HCT116 (cell line): ENCODE data around the gene GOLIM4. TPM values are rescaled to one million over a fixed set of nuclear protein-coding genes. Genes with fewer than 3 reads are reported as not detected.

Experiments used
- ATAC-seq: fragments of 200-7000 bp; cut with Tn5 transposase; 2 replicates; pipeline ENCODE4 v1.9.1; 2020; ENCODE audit warnings: mild to moderate bottlenecking, moderate library complexity
- BruUV-seq: library from RNA; stranded (reverse); fragments of 400-500 nt; replicated peaks from 2 replicates; lab custom pipeline; 2021; lab: Mats Ljungman, UMichigan
- CTCF ChIA-PET: fragments of 300-600 bp; sonication (Branson Sonifier 250); formaldehyde crosslinking; loops from one replicate; lab custom pipeline; 2021; ENCODE audit warnings: antibody characterized with exemption; lab: Charles Lee
- POLR2A ChIA-PET: fragments of 300-600, 350-600 bp; sonication (Branson Sonifier 250); formaldehyde crosslinking; loops from one replicate; lab custom pipeline; 2021; ENCODE audit warnings: antibody characterized with exemption; lab: Charles Lee
- RAD21 ChIA-PET, 2 experiments: fragments of 300-600 bp; sonication (Branson Sonifier 250); formaldehyde crosslinking; loops; one replicate each; lab custom pipeline; 2023; ENCODE audit warnings: low total read pairs in 2 of 2; ENCODE audit not compliant: uncharacterized antibody in 2 of 2, unreplicated experiment in 2 of 2, low non-redundant PET in 1 of 2; lab: Charles Lee
- DNase-seq: peaks from one replicate; pipeline ENCODE4 v3.0.0-alpha.2; 2010; ENCODE audit warnings: low read depth, low spot score
- H2AFZ ChIP-seq: fragments of 200-600 bp; shearing (Covaris generic), sonication (generic); 2 replicates; pipeline ENCODE4 v1.6.1; 2017; ENCODE audit warnings: low read depth, mixed run types, mixed read lengths, antibody characterized with exemption, low read length; ENCODE audit not compliant: poor library complexity, severe bottlenecking
- H3K27ac ChIP-seq: 2 replicates; pipeline ENCODE4 v1.5.1; 2012; ENCODE audit warnings: low read depth, low read length
- H3K27me3 ChIP-seq: fragments of 200-600 bp; sonication (generic); 2 replicates; pipeline ENCODE4 v1.6.1; 2016; ENCODE audit warnings: mixed run types, low read length, mixed read lengths; ENCODE audit not compliant: insufficient read depth
- H3K36me3 ChIP-seq, 2 experiments: fragments of 200-500 bp in 1 of 2; fragments of 200-600 bp in 1 of 2; sonication (Bioruptor generic) in 1 of 2; sonication (generic) in 1 of 2; 2 replicates each; pipeline versions ENCODE4 v1.5.1 to v1.6.1; 2014 to 2016; ENCODE audit warnings: low read length in 2 of 2, inconsistent platforms in 1 of 2, mixed read lengths in 1 of 2, mixed run types in 1 of 2; ENCODE audit not compliant: insufficient read depth in 2 of 2, control insufficient read depth in 1 of 2
- H3K4me1 ChIP-seq, 2 experiments: fragments of 200-600 bp in 1 of 2; sonication (generic) in 1 of 2; 2 replicates each; pipeline versions ENCODE4 v1.5.1 to v1.6.1; 2012 to 2017; ENCODE audit warnings: low read length in 2 of 2, inconsistent platforms in 1 of 2, mild to moderate bottlenecking in 1 of 2, mixed read lengths in 1 of 2, mixed run types in 1 of 2, moderate library complexity in 1 of 2; ENCODE audit not compliant: insufficient read depth in 2 of 2, control insufficient read depth in 1 of 2
- H3K4me2 ChIP-seq: fragments of 200-600 bp; sonication (generic); 2 replicates; pipeline ENCODE4 v1.6.1; 2017; ENCODE audit warnings: mixed run types, low read length, mixed read lengths
- H3K4me3 ChIP-seq, 2 experiments: fragments of 200-600 bp in 1 of 2; sonication (generic) in 1 of 2; replicated peaks in 1 of 2; 2 replicates each; pipeline ENCODE4 v1.5.1; 2011 to 2016; ENCODE audit warnings: low read length in 2 of 2, control low read depth in 1 of 2, low read depth in 1 of 2, mild to moderate bottlenecking in 1 of 2, mixed read lengths in 1 of 2, mixed run types in 1 of 2
- H3K79me2 ChIP-seq: fragments of 200-600 bp; sonication (generic); 2 replicates; pipeline ENCODE4 v1.6.1; 2017; ENCODE audit warnings: mild to moderate bottlenecking, mixed run types, low read length, moderate library complexity, mixed read lengths; ENCODE audit not compliant: insufficient read depth
- H3K9ac ChIP-seq: fragments of 200-600 bp; sonication (generic); 2 replicates; pipeline ENCODE4 v1.6.1; 2016; ENCODE audit warnings: low read length, mixed read lengths
- H3K9me2 ChIP-seq: fragments of 200-600 bp; sonication (generic), shearing (Covaris generic); 2 replicates; pipeline ENCODE4 v1.6.1; 2017; ENCODE audit warnings: mixed run types, mild to moderate bottlenecking, moderate library complexity; ENCODE audit not compliant: insufficient read depth
- H3K9me3 ChIP-seq, 2 experiments: fragments of 200-500 bp in 1 of 2; fragments of 200-600 bp in 1 of 2; sonication (Bioruptor generic) in 1 of 2; sonication (generic) in 1 of 2; 2 replicates each; pipeline ENCODE4 v1.6.1; 2014 to 2017; ENCODE audit warnings: low read length in 2 of 2, mixed read lengths in 2 of 2, inconsistent platforms in 1 of 2, low read depth in 1 of 2, mild to moderate bottlenecking in 1 of 2, mixed run types in 1 of 2, moderate library complexity in 1 of 2; ENCODE audit not compliant: control insufficient read depth in 1 of 2, insufficient read depth in 1 of 2
- H4K20me1 ChIP-seq: fragments of 200-600 bp; sonication (generic), shearing (Covaris generic); 2 replicates; pipeline ENCODE4 v1.6.1; 2017; ENCODE audit warnings: mixed run types, mild to moderate bottlenecking, moderate library complexity; ENCODE audit not compliant: insufficient read depth
- CBX3 ChIP-seq: IDR thresholded peaks from 2 replicates; pipeline ENCODE4 v1.6.1; 2012; ENCODE audit warnings: low read depth
- CEBPB ChIP-seq: IDR thresholded peaks from 2 replicates; pipeline ENCODE4 v1.6.1; 2012; ENCODE audit warnings: low read depth
- RAD21 ChIP-seq: IDR thresholded peaks from 2 replicates; pipeline ENCODE4 v1.6.1; 2012; ENCODE audit warnings: low read depth, mild to moderate bottlenecking
- TCF7L2 ChIP-seq: IDR thresholded peaks from 2 replicates; pipeline ENCODE4 v1.7.0; 2011; ENCODE audit warnings: borderline replicate concordance, inconsistent platforms; ENCODE audit not compliant: insufficient read depth, insufficient read length; ENCODE audit errors: extremely low read depth
- ZNF274 ChIP-seq: fragments of 200-500 bp; sonication (Bioruptor generic); IDR thresholded peaks from 2 replicates; pipeline ENCODE4 v1.6.1; 2014; ENCODE audit warnings: mild to moderate bottlenecking, low read depth, low read length, inconsistent platforms
- intact Hi-C: fragments of 100-400 bp; cut with micrococcal nuclease; formaldehyde crosslinking; loops from 2 replicates; pipeline ENCODE4 v1.10.0; 2022
- total RNA-seq: library from RNA; stranded (reverse); gene quantifications from one replicate; pipeline ENCODE4 v1.2.1, GENCODE V29; 2021; ENCODE audit not compliant: unreplicated experiment
- TF ChIP-seq, protein P1 (sequence below): IDR thresholded peaks from 2 replicates; pipeline ENCODE4 v1.6.1; 2012; ENCODE audit warnings: low read depth
- TF ChIP-seq, protein P2 (sequence below), 3 experiments: fragments of 200-600 bp in 1 of 3; sonication (generic) in 1 of 3; IDR thresholded peaks in 2 of 3; conservative IDR thresholded peaks in 1 of 3; 2 replicates each; pipeline ENCODE4 v1.5.1; 2012 to 2017; ENCODE audit warnings: low read depth in 2 of 3, low read length in 2 of 3, antibody characterized with exemption in 1 of 3, borderline replicate concordance in 1 of 3, control low read depth in 1 of 3, mild to moderate bottlenecking in 1 of 3, mixed read lengths in 1 of 3, mixed run types in 1 of 3, moderate library complexity in 1 of 3; ENCODE audit not compliant: insufficient read depth in 1 of 3
- TF ChIP-seq, protein P3 (sequence below): IDR thresholded peaks from 2 replicates; pipeline ENCODE4 v1.6.1; 2011; ENCODE audit warnings: mild to moderate bottlenecking, low read length, moderate library complexity; ENCODE audit not compliant: insufficient replicate concordance; ENCODE audit errors: extremely low read depth

GOLIM4 gene
- total RNA-seq, 1 experiment from 2014 or later = 10.6 TPM

DNA sequence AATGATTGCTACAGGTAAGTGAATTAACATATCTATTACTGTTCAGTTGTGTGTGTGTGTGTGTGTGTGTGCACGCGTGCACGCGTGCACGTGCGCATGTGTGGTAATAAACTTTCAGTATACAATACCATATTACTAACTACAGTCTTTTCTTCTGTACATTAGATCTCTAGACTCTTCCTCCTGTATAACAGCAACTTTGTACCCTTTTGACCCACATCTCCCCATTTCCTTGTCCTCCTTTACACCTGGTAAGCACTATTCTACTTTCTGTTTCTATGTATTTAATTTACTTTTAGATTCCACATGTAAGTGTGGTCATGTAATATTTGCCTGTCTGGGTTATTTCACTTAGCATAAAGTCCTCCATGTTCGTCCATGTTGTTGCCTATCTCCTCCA is 29.1 kb upstream of the GOLIM4 start:
- no peak overlapping the region for H3K27ac ChIP-seq
- ATAC-seq = no peak
- no peak overlapping the region for H3K9ac ChIP-seq
- no peak for DNase-seq
- ChIA-PET CTCF (no interaction called here), POLR2A (no interaction called here), RAD21 (no interaction called here)
- H3K4me3 ChIP-seq = no peak overlapping the region
- H3K27me3 ChIP-seq = no peaks in the 10 kb centered on the region
- no peaks in the 10 kb centered on the region for H3K4me1 ChIP-seq
- no peaks in the 10 kb centered on the region for H4K20me1 ChIP-seq
- H2AFZ ChIP-seq = no peak overlapping the region
- no peak for TF ChIP-seq ZNF274
- TF ChIP-seq, protein P1, sequence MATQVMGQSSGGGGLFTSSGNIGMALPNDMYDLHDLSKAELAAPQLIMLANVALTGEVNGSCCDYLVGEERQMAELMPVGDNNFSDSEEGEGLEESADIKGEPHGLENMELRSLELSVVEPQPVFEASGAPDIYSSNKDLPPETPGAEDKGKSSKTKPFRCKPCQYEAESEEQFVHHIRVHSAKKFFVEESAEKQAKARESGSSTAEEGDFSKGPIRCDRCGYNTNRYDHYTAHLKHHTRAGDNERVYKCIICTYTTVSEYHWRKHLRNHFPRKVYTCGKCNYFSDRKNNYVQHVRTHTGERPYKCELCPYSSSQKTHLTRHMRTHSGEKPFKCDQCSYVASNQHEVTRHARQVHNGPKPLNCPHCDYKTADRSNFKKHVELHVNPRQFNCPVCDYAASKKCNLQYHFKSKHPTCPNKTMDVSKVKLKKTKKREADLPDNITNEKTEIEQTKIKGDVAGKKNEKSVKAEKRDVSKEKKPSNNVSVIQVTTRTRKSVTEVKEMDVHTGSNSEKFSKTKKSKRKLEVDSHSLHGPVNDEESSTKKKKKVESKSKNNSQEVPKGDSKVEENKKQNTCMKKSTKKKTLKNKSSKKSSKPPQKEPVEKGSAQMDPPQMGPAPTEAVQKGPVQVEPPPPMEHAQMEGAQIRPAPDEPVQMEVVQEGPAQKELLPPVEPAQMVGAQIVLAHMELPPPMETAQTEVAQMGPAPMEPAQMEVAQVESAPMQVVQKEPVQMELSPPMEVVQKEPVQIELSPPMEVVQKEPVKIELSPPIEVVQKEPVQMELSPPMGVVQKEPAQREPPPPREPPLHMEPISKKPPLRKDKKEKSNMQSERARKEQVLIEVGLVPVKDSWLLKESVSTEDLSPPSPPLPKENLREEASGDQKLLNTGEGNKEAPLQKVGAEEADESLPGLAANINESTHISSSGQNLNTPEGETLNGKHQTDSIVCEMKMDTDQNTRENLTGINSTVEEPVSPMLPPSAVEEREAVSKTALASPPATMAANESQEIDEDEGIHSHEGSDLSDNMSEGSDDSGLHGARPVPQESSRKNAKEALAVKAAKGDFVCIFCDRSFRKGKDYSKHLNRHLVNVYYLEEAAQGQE = no peak
- TF ChIP-seq, protein P2, sequence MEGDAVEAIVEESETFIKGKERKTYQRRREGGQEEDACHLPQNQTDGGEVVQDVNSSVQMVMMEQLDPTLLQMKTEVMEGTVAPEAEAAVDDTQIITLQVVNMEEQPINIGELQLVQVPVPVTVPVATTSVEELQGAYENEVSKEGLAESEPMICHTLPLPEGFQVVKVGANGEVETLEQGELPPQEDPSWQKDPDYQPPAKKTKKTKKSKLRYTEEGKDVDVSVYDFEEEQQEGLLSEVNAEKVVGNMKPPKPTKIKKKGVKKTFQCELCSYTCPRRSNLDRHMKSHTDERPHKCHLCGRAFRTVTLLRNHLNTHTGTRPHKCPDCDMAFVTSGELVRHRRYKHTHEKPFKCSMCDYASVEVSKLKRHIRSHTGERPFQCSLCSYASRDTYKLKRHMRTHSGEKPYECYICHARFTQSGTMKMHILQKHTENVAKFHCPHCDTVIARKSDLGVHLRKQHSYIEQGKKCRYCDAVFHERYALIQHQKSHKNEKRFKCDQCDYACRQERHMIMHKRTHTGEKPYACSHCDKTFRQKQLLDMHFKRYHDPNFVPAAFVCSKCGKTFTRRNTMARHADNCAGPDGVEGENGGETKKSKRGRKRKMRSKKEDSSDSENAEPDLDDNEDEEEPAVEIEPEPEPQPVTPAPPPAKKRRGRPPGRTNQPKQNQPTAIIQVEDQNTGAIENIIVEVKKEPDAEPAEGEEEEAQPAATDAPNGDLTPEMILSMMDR (IDR thresholded peaks at IDR 0.05 in 2 of 3, conservative IDR thresholded peaks at IDR 0.05 in 1 of 3; ENCODE audit: borderline replicate concordance in 1 of 3, insufficient read depth in 1 of 3, low read depth in 2 of 3, low read length in 2 of 3) = no peak
- TF ChIP-seq, protein P3, sequence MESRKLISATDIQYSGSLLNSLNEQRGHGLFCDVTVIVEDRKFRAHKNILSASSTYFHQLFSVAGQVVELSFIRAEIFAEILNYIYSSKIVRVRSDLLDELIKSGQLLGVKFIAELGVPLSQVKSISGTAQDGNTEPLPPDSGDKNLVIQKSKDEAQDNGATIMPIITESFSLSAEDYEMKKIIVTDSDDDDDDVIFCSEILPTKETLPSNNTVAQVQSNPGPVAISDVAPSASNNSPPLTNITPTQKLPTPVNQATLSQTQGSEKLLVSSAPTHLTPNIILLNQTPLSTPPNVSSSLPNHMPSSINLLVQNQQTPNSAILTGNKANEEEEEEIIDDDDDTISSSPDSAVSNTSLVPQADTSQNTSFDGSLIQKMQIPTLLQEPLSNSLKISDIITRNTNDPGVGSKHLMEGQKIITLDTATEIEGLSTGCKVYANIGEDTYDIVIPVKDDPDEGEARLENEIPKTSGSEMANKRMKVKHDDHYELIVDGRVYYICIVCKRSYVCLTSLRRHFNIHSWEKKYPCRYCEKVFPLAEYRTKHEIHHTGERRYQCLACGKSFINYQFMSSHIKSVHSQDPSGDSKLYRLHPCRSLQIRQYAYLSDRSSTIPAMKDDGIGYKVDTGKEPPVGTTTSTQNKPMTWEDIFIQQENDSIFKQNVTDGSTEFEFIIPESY = no peak
- TF ChIP-seq CEBPB = no peak
- TF ChIP-seq RAD21 = no peak
- no peak for TF ChIP-seq TCF7L2
- no peak for TF ChIP-seq CBX3
- H3K9me3 ChIP-seq = no peaks in the 10 kb centered on the region
- no peaks in the 10 kb centered on the region for H3K36me3 ChIP-seq
- no peaks in the 10 kb centered on the region for H3K9me2 ChIP-seq
- intact Hi-C loops = no loop called here
- no peaks in the 10 kb centered on the region for H3K79me2 ChIP-seq
- no peak overlapping the region for H3K4me2 ChIP-seq
- BruUV-seq = no TSS peak
